GM12872 (cell line): Measurements from ENCODE around the gene CIT.

Experiments used
- TF ChIP-seq, protein P1 (sequence below): IDR thresholded peaks from 3 replicates; pipeline ENCODE4 v1.5.1; 2011; ENCODE audit warnings: low read depth, mild to moderate bottlenecking, low read length, moderate library complexity; ENCODE audit not compliant: insufficient read depth

The CIT gene

DNA sequence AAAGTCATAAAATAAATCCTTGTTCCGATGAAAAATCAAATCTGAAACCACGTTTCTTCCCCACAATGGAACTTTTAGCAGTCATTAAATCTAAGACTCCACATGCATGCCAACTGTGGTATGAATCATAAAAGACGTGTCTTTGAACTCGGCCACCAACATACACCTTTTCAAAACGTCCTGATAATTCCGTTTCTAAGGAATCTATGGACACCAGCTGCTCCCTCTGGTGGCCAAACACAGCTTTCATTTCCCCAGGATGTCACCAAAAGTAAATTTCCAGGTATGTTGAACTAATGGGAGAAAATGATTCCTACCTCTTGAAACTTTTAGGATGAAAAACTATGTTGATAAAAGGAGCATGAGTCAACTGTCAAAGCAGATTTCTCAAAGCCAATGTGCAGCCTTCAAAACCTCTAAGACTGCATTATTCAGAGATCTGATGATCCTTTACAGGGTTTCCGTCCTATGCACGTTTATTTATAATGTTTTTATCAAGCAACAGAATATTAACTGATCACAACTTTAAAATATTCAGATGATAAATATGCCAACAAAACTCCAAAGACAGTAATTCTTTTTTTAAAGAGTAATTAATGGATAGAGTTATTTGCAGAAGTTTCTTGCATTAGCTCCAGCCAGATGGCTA, 96.2 kb downstream of the CIT start:
- TF ChIP-seq, protein P1, sequence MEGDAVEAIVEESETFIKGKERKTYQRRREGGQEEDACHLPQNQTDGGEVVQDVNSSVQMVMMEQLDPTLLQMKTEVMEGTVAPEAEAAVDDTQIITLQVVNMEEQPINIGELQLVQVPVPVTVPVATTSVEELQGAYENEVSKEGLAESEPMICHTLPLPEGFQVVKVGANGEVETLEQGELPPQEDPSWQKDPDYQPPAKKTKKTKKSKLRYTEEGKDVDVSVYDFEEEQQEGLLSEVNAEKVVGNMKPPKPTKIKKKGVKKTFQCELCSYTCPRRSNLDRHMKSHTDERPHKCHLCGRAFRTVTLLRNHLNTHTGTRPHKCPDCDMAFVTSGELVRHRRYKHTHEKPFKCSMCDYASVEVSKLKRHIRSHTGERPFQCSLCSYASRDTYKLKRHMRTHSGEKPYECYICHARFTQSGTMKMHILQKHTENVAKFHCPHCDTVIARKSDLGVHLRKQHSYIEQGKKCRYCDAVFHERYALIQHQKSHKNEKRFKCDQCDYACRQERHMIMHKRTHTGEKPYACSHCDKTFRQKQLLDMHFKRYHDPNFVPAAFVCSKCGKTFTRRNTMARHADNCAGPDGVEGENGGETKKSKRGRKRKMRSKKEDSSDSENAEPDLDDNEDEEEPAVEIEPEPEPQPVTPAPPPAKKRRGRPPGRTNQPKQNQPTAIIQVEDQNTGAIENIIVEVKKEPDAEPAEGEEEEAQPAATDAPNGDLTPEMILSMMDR, result peak; percentile 66

DNA sequence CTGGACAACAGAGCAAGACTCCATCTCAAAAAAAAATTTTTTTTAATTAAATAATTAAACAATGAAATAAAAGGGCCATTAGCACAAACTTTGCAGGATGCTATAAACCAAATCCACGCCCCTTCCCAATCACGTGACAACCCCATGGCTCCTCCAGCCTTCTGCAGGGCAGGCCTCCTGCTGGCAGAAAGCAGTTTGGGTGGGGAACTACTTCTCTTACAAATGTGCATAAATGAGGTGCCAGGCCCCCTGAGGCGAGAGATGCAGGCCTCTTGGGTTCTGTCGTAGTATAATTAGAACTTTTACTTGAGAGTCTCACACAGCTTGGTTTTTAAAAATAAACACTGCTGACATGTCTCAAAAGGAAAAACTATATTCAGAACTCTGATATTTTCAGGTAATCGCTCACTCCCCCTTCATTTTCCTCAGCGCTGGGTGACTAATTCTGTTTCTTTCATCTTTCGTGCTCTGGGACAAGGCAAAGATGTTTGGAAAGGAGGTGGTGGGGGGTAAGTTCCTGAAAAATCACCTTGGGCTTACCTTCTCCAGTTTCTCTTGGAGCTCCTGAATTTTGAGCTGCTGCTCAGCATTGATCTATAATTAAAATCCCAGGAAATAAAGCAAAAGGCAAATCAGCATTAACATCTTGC, 101.7 kb downstream of the CIT start:
- TF ChIP-seq, protein P1, result 0 out of 3 replicates have a peak, but pooled peaks have one; percentile 12

DNA sequence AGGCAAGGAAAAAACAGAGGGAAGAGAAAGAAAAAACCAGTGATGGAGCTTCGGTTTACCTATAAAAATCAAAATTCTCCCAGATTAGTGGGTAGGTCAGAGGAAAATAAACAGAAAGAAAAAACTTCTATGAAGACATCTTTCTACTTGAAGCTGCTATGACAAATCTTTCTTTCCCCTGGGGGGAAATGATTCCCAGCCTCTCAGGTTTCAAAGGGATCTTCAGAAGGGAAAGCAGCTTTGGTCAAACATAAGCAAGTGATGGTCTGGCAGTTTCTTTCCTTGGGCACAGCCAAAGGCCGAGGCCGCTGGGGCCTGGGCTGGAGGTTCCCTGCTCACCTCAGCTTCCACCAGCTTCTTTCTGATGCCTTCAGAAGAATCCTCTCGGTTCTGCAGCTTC, 104.7 kb downstream of the CIT start:
- TF ChIP-seq, protein P1, result no peak

DNA sequence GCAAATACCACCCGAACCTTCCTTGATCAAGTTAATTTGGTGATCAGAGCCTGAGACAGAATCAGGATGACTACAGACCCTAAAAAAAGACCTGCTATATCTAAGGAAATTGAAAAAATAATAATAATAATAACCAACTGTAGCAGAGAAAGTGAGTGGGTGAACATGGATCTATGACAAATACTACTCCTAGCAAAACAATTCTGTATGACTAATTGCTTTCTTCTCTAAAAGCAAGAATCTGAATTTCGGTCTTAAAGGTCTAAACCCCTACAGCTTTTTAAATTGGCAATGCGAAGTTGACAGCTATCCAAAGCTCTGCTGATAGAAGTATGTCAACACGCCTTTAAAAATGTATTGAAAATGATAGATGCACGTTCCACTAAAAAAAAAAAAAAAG, 107.0 kb downstream of the CIT start:
- TF ChIP-seq, protein P1, result no peak

GRCh38 chr12:119762619-119763018, 114.5 kb downstream of the CIT start:
- TF ChIP-seq, protein P1, result no peak

DNA sequence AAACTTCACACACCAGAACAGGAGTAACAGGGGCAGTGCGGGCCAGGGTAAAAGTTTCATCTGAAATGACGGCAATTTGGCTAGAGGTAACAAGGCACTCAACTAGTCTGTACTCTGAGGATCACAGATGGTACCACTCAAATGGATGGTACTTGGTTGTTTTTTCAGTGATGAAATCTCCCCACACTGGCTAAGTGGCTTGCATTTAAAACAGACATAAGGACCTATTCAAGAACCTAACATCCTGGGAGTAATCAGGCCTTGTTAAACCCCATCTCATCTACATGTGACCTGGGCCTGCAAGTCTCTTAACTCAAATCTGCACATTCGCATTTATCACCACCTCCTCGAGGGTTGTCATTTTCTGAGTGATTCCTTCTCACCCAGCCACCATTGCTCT, 118.4 kb downstream of the CIT start:
- TF ChIP-seq, protein P1, result no peak

GRCh38 chr12:119758234-119758633, 118.9 kb downstream of the CIT start:
- TF ChIP-seq, protein P1, result no peak
